Germinal center (tissue), 1 donor: ENCODE data around the gene FOXL2.
"Not testable (repeated sequence)": the region's sequence is repeated elsewhere in the genome, so short reads cannot be mapped to it uniquely, and the experiment has no call there.

Source experiments
- DNase-seq: peaks from one replicate; pipeline ENCODE4 v3.0.0; 2012; ENCODE audit warnings: mixed read lengths, low spot score

The FOXL2 gene

GRCh38 chr3:138933068-138933668 is 13.8 kb downstream of the FOXL2 start:
- DNase-seq = no peak

GRCh38 chr3:138928727-138929372 is 18.1 kb downstream of the FOXL2 start:
- DNase-seq = no peak

- DNase-seq = peak; percentile 60
Observed at GRCh38 chr3:138923531-138923994, 23.4 kb downstream of the FOXL2 start.

- DNase-seq = not testable (repeated sequence)
Observed at GRCh38 chr3:138922400-138922799, 24.5 kb downstream of the FOXL2 start.

GRCh38 chr3:138921316-138922292 is 25.3 kb downstream of the FOXL2 start:
- no peak for DNase-seq

- DNase-seq = no peak
Observed at GRCh38 chr3:138919325-138919724, 27.6 kb downstream of the FOXL2 start.

GRCh38 chr3:138916824-138917223 is 30.1 kb downstream of the FOXL2 start:
- no peak for DNase-seq

- peak; percentile 89 for DNase-seq
Observed at GRCh38 chr3:138915503-138916498, 31.1 kb downstream of the FOXL2 start.

- DNase-seq = no peak
Observed at GRCh38 chr3:138914870-138915502, 32.0 kb downstream of the FOXL2 start.

- no peak for DNase-seq
Observed at GRCh38 chr3:138913766-138914165, 33.2 kb downstream of the FOXL2 start.

GRCh38 chr3:138912237-138912636 is 34.7 kb downstream of the FOXL2 start:
- no peak for DNase-seq

- no peak for DNase-seq
Observed at GRCh38 chr3:138911621-138912020, 35.3 kb downstream of the FOXL2 start.

- DNase-seq = no peak
Observed at GRCh38 chr3:138909904-138910303, 37.0 kb downstream of the FOXL2 start.

GRCh38 chr3:138908846-138909245 is 38.1 kb downstream of the FOXL2 start:
- DNase-seq = no peak

GRCh38 chr3:138907539-138907938 is 39.4 kb downstream of the FOXL2 start:
- DNase-seq = no peak

GRCh38 chr3:138902171-138902570 is 44.8 kb downstream of the FOXL2 start:
- no peak for DNase-seq

GRCh38 chr3:138901567-138901966 is 45.4 kb downstream of the FOXL2 start:
- no peak for DNase-seq

- DNase-seq = no peak
Observed at GRCh38 chr3:138899351-138899991, 47.5 kb downstream of the FOXL2 start.

- DNase-seq = no peak
Observed at GRCh38 chr3:138898708-138899107, 48.2 kb downstream of the FOXL2 start.

GRCh38 chr3:138898301-138898700 is 48.6 kb downstream of the FOXL2 start:
- DNase-seq = no peak
